Astrocyte (in vitro differentiated cells and primary cell): ENCODE results near the gene LASP1NB.

Source experiments
- CTCF ChIP-seq: IDR thresholded peaks from 2 replicates; pipeline ENCODE4 v1.5.1; 2011; ENCODE audit warnings: low read depth, mild to moderate bottlenecking, inconsistent platforms, low read length, moderate library complexity; ENCODE audit not compliant: insufficient read depth
- EZH2 ChIP-seq: IDR thresholded peaks from 2 replicates; pipeline ENCODE4 v1.6.1; 2012; ENCODE audit warnings: mild to moderate bottlenecking, low read length, inconsistent platforms; ENCODE audit not compliant: insufficient read depth

GRCh38 chr17:38915639-38915995, 9.8 kb upstream of the LASP1NB start:
- no peak for TF ChIP-seq CTCF
- TF ChIP-seq EZH2, result no peak
